ENCODE measurements around the gene PLCB3.
A peak's percentile ranks its signal among the peaks of the same experiment; 100 is the strongest.

Gene PLCB3

DNA sequence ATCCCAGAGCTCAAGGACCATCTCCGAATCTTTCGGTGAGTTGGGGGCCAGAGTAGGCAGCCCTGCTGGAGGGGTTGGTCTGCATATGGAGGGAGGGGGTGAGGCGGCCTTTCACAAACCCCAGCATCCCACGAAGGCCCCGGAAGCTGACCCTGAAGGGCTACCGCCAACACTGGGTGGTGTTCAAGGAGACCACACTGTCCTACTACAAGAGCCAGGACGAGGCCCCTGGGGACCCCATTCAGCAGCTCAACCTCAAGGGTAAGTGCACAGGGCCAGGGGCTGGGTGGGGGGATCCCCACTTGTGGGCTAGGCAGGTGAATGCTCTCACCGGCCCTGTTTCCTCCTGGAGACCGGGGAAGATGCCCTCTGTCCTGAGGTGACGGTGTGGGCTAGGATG lies 31.6 kb upstream of the PLCB3 start:
- H3K4me1 ChIP-seq, result peaks cover 8% of the 10 kb centered on the region
- H3K36me3 ChIP-seq, result no peaks in the 10 kb centered on the region
- DNase-seq, result no peak

DNA sequence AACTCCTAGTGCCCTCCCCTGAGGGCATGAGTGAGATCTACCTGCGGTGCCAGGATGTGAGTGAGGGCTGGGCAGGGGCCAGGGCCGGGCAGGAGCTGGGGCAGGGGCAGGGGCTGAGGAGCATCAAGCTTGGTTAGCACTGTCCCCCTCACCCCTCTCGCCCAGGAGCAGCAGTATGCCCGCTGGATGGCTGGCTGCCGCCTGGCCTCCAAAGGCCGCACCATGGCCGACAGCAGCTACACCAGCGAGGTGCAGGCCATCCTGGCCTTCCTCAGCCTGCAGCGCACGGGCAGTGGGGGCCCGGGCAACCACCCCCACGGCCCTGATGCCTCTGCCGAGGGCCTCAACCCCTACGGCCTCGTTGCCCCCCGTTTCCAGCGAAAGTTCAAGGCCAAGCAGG lies 31.1 kb upstream of the PLCB3 start:
- Histone ChIP-seq H3K27me3 (no peaks in the 10 kb centered on the region), H3K9me3 (no peaks in the 10 kb centered on the region), H3K4me1 (peaks cover 8% of the 10 kb centered on the region), H3K36me3 (no peaks in the 10 kb centered on the region), H3K4me3 (ENCODE audit: low read depth, low read length) (no peak overlapping the region)
- TF ChIP-seq, protein P1, sequence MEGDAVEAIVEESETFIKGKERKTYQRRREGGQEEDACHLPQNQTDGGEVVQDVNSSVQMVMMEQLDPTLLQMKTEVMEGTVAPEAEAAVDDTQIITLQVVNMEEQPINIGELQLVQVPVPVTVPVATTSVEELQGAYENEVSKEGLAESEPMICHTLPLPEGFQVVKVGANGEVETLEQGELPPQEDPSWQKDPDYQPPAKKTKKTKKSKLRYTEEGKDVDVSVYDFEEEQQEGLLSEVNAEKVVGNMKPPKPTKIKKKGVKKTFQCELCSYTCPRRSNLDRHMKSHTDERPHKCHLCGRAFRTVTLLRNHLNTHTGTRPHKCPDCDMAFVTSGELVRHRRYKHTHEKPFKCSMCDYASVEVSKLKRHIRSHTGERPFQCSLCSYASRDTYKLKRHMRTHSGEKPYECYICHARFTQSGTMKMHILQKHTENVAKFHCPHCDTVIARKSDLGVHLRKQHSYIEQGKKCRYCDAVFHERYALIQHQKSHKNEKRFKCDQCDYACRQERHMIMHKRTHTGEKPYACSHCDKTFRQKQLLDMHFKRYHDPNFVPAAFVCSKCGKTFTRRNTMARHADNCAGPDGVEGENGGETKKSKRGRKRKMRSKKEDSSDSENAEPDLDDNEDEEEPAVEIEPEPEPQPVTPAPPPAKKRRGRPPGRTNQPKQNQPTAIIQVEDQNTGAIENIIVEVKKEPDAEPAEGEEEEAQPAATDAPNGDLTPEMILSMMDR (IDR thresholded peaks at IDR 0.05; ENCODE audit: low read depth, low read length), result no peak
- DNase-seq, result no peak

More for the DNA sequence above, 31.6 kb upstream of the PLCB3 start:
- H3K9me3 ChIP-seq, result no peaks in the 10 kb centered on the region
- no peaks in the 10 kb centered on the region for H3K27me3 ChIP-seq
- TF ChIP-seq, protein P1 (IDR thresholded peaks at IDR 0.05; ENCODE audit: low read depth, low read length), result no peak
- no peak overlapping the region for H3K4me3 ChIP-seq (ENCODE audit: low read depth, low read length)

DNA sequence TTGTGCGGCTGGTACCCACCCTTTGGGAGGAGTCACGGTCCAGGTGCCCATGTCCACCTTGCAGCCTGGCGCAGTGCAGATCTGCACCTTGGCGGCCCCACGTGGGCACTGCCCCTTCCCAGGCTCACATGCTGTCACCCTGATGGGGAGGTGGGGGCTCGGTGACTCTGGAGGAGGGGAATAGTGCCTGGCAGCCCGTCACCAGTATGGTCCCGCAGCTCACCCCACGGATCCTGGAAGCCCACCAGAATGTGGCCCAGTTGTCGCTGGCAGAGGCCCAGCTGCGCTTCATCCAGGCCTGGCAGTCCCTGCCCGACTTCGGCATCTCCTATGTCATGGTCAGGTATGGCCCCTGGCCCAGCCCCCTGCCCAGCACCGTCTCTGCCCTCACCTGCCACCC lies 30.5 kb upstream of the PLCB3 start:
- Histone ChIP-seq H3K27me3 (no peaks in the 10 kb centered on the region), H3K4me1 (peaks cover 8% of the 10 kb centered on the region), H3K4me3 (ENCODE audit: low read depth, low read length) (no peak overlapping the region), H3K36me3 (no peaks in the 10 kb centered on the region), H3K9me3 (no peaks in the 10 kb centered on the region)
- no peak for DNase-seq
- TF ChIP-seq, protein P1 (IDR thresholded peaks at IDR 0.05; ENCODE audit: low read depth, low read length), result no peak

DNA sequence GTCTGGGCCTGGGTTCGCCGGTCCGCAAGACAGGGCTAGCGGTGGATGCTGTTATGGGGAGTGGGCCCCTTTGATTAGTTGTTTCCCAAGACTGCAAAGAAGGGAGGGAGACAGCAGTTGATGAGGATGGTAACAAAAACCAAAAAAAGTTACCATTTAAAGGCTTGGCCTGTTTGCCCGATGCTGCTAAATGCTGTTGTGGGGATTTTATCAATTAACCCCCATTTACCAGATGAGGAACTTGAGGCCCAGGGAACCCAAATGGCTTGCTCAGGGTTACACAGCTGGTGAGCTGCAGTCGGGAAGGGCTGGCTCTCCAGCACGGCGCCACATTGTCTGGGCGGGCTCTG lies 28.7 kb upstream of the PLCB3 start:
- TF ChIP-seq, protein P1 (IDR thresholded peaks at IDR 0.05; ENCODE audit: low read depth, low read length), result no peak
- Histone ChIP-seq H3K27me3 (no peaks in the 10 kb centered on the region), H3K36me3 (no peaks in the 10 kb centered on the region), H3K9me3 (no peaks in the 10 kb centered on the region), H3K4me1 (peaks cover 8% of the 10 kb centered on the region), H3K4me3 (ENCODE audit: low read depth, low read length) (no peak overlapping the region)
- DNase-seq, result no peak

DNA sequence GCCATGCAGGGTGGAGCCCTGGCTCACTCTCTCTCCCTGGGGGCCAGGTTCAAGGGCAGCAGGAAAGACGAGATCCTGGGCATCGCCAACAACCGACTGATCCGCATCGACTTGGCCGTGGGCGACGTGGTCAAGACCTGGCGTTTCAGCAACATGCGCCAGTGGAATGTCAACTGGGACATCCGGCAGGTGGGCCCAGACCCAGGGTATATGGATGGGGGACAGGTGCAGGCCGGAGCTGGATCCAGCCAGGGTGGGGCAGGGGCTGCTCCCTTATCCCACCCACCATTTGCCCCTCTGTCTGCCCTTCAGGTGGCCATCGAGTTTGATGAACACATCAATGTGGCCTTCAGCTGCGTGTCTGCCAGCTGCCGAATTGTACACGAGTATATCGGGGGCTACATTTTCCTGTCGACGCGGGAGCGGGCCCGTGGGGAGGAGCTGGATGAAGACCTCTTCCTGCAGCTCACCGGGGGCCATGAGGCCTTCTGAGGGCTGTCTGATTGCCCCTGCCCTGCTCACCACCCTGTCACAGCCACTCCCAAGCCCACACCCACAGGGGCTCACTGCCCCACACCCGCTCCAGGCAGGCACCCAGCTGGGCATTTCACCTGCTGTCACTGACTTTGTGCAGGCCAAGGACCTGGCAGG lies 28.2 kb upstream of the PLCB3 start:
- Histone ChIP-seq H3K27me3 (no peaks in the 10 kb centered on the region), H3K9me3 (no peaks in the 10 kb centered on the region), H3K4me3 (ENCODE audit: low read depth, low read length) (no peak overlapping the region), H3K36me3 (no peaks in the 10 kb centered on the region), H3K4me1 (peaks cover 8% of the 10 kb centered on the region)
- TF ChIP-seq, protein P1 (IDR thresholded peaks at IDR 0.05; ENCODE audit: low read depth, low read length), result no peak
- peak; percentile 58 for DNase-seq

DNA sequence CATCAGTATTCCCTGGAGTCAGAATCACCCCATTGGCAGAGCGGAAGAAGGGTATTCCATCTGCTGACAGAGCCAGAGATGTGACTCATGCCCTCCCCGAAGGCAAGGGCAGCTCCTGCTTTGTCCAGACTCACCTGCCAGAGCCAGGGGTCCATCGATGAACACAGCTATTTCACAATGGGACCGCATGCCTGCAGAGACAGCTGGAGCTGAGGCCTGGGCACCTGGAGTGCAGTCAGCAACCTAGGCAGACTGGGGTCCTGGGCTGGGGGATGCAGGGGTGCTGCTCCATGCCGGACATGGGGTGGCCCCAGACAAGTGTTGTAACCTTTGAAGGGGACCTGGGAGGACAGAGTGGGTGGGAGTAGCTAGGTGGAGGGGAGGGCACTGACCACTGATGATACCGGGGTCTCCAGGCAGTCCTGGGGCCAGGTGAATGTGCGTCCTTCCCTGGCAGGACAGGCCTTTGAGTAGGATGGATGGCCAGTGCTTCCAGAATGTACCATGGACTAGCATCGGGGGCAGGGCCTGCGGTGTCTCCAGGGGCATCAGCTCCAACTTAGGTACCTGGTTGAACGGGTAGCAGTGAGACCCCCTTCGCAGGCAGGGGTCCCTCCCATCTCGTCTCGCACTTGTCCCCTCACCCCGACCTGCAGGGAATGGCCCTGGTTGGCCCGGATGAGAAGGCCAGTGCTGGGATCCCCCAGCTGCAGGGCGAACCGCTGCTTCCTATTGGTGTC lies 27.0 kb upstream of the PLCB3 start:
- TF ChIP-seq, protein P1 (IDR thresholded peaks at IDR 0.05; ENCODE audit: low read depth, low read length), result no peak
- Histone ChIP-seq H3K36me3 (no peaks in the 10 kb centered on the region), H3K9me3 (no peaks in the 10 kb centered on the region), H3K4me3 (ENCODE audit: low read depth, low read length) (no peak overlapping the region), H3K27me3 (no peaks in the 10 kb centered on the region), H3K4me1 (peaks cover 8% of the 10 kb centered on the region)
- DNase-seq, result no peak

Measured in BE2C (cell line).